Measurements from ENCODE around the gene SH3RF3.
A peak's percentile ranks its signal among the peaks of the same experiment; 100 is the strongest.

SH3RF3 gene

DNA sequence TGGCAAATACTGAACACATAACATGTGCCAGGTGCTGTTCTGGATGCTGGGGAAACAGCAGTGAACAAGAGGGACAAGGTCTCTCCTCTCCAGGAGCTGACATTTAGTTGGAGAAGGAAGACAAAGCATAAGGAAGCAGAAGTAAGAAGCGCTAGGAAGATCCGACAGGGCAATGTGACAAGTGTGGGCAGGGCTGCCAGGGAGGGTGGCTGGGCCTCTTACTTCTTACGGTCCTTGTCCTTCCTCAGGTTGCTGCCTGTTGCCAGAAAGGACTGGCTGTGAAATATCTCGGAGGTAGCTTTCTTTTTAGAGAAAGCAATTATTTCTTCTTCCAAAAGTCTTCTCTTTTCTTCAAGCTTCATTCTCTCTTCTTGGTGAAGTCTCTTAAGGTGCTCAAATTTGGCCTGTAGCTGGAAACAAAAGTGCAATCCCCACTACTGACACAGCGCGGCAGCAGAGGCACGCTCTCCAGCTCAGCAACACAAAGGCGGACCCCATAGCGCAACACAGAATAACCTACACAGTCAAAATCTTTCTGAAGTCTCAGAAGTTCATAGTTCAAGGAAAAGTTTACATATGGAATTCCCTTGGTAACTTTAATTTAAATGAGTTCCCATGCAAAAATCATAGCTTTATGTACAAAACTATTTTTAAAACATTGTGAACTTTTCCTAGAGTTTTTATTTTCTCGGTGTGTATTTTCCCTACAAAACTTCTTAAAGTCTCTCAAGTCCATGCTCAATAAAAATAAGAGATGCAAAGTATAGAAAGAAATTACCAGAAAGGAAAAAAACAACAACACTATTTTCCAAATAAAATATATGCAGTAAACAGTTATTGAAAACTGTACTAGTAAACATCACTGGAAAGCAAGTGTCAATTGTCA, 417.1 kb downstream of the SH3RF3 start:
- Histone ChIP-seq H3K9ac (no peak overlapping the region), H3K36me3 (ENCODE audit: control insufficient read depth, insufficient read depth, low read length) (no peaks in the 10 kb centered on the region), H3K4me3 (ENCODE audit: low read depth, low read length) (no peak overlapping the region), H2AFZ (no peak overlapping the region), H3K27me3 (ENCODE audit: control insufficient read depth, insufficient read depth, low read length) (no peaks in the 10 kb centered on the region), H3K27ac (no peak overlapping the region), H3K4me1 (no peaks in the 10 kb centered on the region), H3K4me2 (ENCODE audit: low read length) (no peak overlapping the region), H3K79me2 (no peaks in the 10 kb centered on the region), H3K9me3 (ENCODE audit: control insufficient read depth, low read length) (no peaks in the 10 kb centered on the region)
- TF ChIP-seq, protein P1, sequence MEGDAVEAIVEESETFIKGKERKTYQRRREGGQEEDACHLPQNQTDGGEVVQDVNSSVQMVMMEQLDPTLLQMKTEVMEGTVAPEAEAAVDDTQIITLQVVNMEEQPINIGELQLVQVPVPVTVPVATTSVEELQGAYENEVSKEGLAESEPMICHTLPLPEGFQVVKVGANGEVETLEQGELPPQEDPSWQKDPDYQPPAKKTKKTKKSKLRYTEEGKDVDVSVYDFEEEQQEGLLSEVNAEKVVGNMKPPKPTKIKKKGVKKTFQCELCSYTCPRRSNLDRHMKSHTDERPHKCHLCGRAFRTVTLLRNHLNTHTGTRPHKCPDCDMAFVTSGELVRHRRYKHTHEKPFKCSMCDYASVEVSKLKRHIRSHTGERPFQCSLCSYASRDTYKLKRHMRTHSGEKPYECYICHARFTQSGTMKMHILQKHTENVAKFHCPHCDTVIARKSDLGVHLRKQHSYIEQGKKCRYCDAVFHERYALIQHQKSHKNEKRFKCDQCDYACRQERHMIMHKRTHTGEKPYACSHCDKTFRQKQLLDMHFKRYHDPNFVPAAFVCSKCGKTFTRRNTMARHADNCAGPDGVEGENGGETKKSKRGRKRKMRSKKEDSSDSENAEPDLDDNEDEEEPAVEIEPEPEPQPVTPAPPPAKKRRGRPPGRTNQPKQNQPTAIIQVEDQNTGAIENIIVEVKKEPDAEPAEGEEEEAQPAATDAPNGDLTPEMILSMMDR (IDR thresholded peaks at IDR 0.05), result peak; percentile 93

DNA sequence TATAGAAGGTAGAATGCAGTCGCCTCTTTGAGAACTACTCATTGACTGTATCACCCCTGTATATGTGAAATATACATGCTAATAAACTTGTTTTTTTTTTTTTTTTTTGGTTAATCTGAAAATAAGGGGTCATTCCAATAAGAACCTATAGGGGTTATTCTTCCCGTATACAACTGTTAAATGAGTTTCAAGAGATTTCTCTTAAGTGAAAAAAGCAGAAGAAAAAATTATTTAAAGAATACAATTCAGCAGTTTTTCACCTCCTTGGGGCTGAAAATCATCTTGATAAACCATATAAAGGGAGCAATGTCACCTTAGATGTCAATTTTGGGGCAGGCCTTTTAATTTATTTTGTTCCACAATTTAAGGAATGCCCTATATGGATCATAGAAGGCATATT, 418.3 kb downstream of the SH3RF3 start:
- Histone ChIP-seq H3K79me2 (no peaks in the 10 kb centered on the region), H3K4me2 (ENCODE audit: low read length) (no peak overlapping the region), H3K9ac (no peak overlapping the region), H2AFZ (no peak overlapping the region), H3K4me3 (ENCODE audit: low read depth, low read length) (no peak overlapping the region), H3K36me3 (ENCODE audit: control insufficient read depth, insufficient read depth, low read length) (no peaks in the 10 kb centered on the region), H3K9me3 (ENCODE audit: control insufficient read depth, low read length) (no peaks in the 10 kb centered on the region), H3K27ac (no peak overlapping the region), H3K4me1 (no peaks in the 10 kb centered on the region), H3K27me3 (ENCODE audit: control insufficient read depth, insufficient read depth, low read length) (no peaks in the 10 kb centered on the region)
- TF ChIP-seq, protein P1 (IDR thresholded peaks at IDR 0.05), result no peak

DNA sequence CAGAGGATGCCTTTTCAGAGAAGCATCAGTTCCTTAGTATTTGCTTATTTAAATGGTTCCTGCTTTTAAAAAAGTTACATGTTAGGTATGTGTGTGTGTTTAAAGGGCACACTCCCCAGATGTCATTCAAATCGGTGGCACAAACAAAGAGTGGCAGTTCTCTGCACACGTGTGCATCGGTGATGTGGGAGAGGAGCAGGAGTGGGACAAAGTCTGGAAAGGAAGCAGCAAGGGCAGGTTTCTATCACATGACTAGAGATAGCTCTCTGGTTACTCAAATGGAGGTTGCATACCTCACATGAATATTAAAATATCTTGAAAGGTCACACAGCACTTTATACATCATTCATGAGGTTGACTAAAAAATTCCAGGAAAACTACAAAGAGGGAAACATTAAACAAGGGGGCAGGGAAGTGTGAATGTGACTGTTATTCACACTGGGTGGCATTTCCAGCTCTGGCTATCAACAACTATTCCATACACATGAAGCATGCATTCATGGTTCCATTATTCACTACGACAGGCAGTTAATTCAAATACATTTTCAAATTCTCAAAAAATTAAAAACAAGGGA, 420.1 kb downstream of the SH3RF3 start:
- Histone ChIP-seq H3K27me3 (ENCODE audit: control insufficient read depth, insufficient read depth, low read length) (no peaks in the 10 kb centered on the region), H3K79me2 (no peaks in the 10 kb centered on the region), H3K9ac (no peak overlapping the region), H3K4me3 (ENCODE audit: low read depth, low read length) (no peak overlapping the region), H3K4me2 (ENCODE audit: low read length) (no peak overlapping the region), H3K4me1 (no peaks in the 10 kb centered on the region), H3K36me3 (ENCODE audit: control insufficient read depth, insufficient read depth, low read length) (no peaks in the 10 kb centered on the region), H3K9me3 (ENCODE audit: control insufficient read depth, low read length) (no peaks in the 10 kb centered on the region), H3K27ac (no peak overlapping the region), H2AFZ (no peak overlapping the region)
- TF ChIP-seq, protein P1 (IDR thresholded peaks at IDR 0.05), result no peak
